Activated T-helper 9 cell treated with anti-CD3 and anti-CD28 coated beads, Interleukin-2, amount 50 U/mL, for 16 hours (primary cell): ENCODE data around the gene NTN3.

Experiments used
- DNase-seq: peaks from one replicate; pipeline ENCODE4 v3.0.0-alpha.2; 2020; ENCODE audit warnings: low read depth

The NTN3 gene

DNA sequence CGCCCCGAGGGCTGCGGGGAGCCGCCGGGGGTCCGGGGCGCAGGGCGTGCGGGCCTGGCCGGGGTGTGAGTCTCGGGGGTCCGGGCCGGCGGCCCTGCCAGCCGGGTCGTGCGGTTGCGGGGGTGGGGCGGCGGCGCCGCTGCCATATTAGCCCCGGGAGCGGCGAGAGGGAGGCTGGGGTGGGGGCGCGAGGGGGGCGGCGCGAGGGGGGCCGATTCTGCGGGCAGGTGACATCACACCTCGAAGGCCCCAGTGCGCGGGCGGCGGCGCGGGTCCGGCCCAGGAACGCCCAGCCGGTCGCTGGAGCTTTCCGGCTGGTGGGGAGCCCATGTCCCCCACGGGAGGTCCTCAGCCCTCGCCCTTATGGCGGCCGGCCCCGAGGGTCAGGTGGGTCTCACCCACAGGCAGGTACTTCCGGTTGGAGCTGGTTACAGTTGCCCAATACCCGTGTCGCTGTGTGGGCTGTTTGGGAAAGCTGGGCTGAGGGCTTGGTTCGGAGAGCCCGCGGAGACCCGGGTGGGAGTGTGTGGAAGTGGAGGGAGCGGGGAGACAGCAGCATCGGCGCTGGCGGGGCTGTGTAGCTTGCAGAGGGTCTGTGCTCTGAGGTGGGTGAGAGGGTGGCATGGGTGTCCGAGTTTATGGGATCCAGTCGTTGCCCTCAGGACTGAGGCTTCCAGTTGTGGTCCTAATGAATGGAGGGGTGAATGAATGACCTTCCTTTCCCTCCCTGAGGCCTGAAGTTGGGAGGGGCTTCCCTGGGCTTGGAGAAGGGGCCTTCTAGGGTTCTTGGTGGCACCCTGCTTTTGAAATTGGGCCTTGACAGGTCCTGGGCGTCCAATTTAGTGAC is 43.5 kb downstream of the NTN3 start:
- peak; percentile 28 for DNase-seq

DNA sequence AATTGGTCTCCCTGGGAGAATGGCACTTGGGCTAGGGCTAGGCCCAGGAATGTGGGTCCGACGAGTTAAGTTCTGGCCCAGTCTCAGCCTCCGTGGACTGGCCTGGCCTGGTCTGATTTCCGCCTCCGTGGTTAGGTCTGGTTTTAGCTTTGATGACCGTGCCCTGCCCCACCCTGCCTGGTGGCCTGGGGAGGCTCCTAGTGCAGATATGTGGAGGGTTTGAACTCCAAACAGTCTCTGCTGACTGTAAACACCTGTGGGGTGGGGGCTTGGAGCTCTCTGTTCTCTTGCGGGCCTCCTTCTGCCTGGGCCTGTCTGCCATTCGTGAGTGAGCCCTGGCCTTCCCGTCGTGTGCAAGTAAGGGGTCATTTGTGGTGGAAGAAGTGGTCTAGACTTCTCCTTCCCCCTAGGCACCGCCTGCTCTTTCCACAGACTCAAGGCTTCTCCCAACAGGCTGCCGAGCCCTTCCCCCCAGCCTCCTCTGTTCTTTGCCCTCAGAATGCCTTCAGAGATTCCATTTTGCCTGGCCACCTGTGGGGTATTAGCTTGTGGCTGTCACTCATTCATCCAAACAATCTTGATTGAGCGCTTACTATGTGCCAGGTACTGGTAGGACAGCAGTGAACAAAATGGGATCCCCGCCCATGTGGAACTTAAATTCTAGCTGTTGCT is 44.2 kb downstream of the NTN3 start:
- no peak for DNase-seq

DNA sequence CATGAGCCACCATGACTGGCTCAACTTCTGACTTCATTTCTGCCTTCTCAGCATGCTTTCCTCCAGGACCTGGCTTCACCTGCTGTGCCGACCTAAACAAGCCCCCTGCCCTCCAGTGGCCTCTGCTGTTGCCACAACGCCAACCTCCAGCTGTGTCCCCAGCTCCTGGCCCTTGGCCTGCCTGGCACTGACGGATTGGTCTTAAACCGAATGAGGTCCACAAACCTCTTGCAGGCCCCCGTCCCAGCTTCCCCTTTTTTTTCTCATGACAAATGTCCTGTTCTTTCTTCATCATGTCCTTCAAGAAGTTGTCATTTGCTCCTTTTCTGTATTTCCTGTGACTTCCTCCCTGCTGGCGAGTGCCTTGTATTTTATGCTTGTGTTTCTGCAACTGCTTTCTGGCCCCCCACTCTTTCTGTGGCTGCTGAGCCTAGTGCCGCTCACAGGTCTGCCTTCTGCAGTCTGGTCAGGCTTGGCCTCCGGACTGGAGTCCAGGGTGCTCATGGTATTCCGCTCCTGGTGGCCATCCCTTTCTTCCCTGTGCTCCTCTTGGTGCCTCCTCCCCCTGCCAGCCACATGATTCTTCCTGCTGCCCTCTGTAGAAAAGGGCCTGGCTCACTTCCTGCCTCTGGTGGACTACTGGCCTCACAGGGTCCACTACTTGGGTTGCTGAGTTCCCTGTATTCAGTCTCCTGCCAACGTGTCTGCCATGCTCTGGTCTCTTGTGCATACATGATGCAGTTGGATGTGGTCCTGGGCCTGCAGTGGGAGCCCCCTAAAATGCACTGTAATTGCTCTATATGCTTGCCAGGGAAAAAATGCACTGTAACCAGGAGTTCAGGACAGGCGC is 45.5 kb downstream of the NTN3 start:
- DNase-seq: no peak

DNA sequence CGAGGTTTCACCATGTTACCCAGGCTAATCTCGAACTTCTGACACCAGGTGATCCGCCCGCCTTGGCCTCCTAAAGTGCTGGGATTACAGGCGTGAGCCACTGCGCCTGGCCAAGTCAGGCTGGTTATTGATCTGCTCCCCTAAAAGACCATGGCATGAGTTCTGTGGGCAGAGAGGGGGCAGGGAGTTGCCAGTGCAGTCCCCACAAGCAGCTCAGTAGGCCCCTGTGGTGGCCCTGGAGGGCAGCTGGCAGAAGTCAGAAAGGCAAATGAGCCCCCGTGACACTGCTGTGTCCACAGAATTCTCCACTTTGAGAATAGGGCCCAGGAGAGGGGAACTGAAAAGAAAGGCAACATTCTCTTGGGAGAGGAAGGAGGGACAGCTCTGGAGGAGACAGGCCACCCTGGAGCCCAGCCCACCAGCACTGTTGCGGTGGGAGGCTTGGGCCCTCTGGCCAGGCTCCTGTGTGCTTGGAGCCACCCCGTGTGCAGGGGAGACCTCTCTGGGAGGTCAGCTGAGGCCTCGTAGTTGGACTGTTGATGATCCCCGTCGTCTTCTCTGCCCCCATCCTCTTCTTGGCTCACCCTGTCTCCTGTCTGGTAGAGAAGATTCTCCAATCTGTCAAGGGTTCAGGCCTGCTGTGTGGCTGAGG is 47.0 kb downstream of the NTN3 start:
- DNase-seq: no peak

DNA sequence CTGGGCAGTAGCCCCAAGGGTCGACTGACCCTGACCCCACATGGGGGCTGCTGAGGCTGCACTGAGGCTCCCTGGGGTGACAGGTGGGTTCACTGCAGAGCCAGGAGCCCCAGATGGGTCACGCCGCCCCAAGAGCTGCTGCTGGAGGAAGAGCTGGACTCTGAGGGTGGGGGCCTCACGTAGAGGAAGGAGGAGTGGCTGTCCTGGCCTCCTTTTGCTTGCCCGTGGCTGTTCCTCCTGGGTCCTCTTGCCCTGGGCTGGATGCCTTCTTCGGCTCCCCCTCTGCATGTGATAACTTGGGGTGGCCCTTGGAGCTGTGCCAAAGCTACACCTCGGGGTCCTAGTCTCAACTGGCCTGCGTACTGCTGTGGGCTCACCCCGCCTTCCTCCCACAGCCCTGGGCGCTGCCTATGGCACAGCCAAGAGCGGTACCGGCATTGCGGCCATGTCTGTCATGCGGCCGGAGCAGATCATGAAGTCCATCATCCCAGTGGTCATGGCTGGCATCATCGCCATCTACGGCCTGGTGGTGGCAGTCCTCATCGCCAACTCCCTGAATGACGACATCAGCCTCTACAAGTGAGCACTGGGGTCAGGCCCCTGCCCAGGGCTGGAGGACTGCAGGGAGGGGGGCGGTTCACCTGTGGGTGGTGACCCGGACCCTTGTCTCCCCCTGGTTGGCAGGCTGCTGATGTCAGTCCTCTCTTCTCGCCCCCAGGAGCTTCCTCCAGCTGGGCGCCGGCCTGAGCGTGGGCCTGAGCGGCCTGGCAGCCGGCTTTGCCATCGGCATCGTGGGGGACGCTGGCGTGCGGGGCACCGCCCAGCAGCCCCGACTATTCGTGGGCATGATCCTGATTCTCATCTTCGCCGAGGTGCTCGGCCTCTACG is 48.0 kb downstream of the NTN3 start:
- no peak for DNase-seq

DNA sequence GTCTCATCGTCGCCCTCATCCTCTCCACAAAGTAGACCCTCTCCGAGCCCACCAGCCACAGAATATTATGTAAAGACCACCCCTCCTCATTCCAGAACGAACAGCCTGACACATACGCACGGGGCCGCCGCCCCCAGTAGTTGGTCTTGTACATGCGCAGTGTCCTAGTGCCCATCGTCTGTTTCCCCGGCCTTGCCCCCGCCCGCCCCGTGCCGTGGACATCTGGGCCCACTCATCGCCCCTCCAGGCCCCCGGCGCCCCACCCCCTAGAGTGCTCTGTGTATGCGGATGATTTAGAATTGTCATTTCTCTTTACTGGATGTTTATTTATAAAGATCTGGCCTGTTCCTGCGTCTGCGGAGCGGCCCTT is 48.6 kb downstream of the NTN3 start:
- no peak for DNase-seq

DNA sequence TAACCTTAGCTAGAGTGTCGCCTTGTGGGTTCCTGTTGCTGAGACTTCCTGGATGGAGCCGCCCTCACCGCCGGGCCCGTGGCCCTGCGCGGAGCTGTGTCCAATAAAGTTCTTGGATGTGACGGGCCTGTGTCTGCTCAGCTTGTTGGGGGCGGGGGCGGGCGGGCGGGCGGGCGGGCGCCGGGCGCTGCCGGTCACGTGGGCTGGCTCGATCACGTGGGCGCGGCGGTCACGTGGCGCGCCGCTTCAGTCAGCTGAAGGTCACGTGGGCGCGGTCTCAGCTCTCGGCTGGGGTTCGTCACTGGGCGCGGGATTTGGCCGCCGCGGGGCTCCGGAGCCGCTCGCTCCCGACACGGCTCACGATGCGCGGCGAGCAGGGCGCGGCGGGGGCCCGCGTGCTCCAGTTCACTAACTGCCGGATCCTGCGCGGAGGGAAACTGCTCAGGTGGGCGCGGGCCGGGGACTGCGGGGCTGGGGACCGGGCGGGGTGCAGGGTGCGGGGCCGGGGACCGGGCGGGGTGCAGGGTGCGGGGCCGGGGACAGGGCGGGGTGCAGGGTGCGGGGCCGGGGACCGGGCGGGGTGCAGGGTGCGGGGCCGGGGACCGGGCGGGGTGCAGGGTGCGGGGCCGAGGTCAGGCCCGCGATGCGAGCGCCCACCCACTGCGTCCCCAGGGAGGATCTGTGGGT is 49.1 kb downstream of the NTN3 start, which contains the start of gene AMDHD2:
AMDHD2 (plus strand) TSS at position 275 of the 687 bp plus-strand sequence; CDS start at position 363, 88 bp downstream.
- peak; percentile 82 for DNase-seq

DNA sequence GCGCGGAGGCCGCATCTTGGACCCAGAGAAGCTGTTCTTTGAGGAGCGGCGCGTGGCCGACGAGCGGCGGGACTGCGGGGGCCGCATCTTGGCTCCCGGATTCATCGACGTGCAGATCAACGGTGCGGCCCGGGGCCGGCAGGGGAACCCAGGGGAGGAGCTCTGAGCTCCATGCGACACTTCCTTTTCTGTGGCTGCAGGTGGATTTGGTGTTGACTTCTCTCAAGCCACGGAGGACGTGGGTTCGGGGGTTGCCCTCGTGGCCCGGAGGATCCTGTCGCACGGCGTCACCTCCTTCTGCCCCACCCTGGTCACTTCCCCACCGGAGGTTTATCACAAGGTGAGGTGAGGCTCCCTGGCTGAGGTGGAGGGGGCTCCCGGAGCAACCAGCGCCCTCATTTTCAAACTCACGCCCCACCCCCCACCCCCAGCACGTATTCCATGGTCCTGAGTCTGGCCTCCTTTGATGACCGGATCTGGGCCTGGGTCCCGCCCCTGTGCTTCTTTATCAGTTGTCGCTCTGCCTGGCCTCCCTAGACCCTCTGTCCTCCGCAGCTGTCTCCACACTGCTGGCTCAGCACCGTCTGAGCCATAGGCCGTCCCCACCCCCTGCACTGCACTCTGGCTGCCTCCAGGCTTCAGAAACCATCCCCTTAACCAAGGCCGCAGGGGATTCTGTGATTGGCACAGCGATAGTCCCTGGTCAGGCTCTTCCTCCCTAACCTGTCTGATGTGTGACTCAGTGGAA is 49.9 kb downstream of the NTN3 start:
- DNase-seq: peak; percentile 33
